Suprapubic skin (tissue), 2 donors: ENCODE data around the gene TCF12.

Experiments used
- EP300 ChIP-seq: sonication (generic); formaldehyde crosslinking; IDR thresholded peaks from one replicate; pipeline ENCODE4 v1.6.1; 2017; ENCODE audit warnings: antibody characterized with exemption
- POLR2A ChIP-seq, 2 donors: fragments of 450-650 bp; IDR thresholded peaks; one replicate each; pipeline ENCODE4 v1.6.1; 2017; ENCODE audit warnings: antibody characterized with exemption in 2 of 2, mild to moderate bottlenecking in 2 of 2, moderate library complexity in 2 of 2

DNA sequence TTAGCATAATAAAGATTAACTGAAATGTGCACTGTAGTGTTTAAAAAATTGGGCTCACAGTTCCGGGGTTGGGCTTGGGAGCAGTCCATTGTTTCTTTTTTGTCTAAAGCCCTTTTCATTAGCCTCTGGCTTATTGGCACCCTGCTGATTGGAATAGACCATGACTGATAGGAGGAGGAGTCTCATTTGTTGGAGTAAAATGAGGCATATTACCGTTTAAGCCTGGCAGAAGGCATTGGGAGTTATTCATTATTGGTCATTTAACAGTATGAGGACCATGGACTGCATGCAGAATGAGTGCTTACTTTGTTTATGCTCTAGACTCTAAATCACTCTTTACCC, 318.8 kb downstream of the TCF12 start:
- TF ChIP-seq EP300 (no peak), POLR2A (IDR thresholded peaks at IDR 0.05) (no peak)
